ENCODE measurements around the gene MRGPRE. TPM values are rescaled to one million over a fixed set of nuclear protein-coding genes. Genes with fewer than 3 reads are reported as not detected.

Gene MRGPRE
- total RNA-seq, 1 experiment from 2014 or later: not detected

GRCh38 chr11:3198815-3199214 lies 33.4 kb downstream of the MRGPRE start:
- no CpG with 5 or more reads among the region's 15 CpGs for WGBS (ENCODE audit: extremely low coverage, insufficient read length, low lambda C conversion rate)
- Histone ChIP-seq H3K56ac (ENCODE audit: insufficient read length, low read depth, low read length) (no peak overlapping the region), H2AK5ac (ENCODE audit: insufficient read length, low read length) (no peak overlapping the region), H3K9me3 (ENCODE audit: control insufficient read depth, low read depth, low read length) (no peaks in the 10 kb centered on the region), H2BK15ac (ENCODE audit: low read depth, low read length) (no peak overlapping the region), H4K8ac (replicated peaks; ENCODE audit: insufficient read length, low read depth, low read length) (no peak overlapping the region), H3K23me2 (ENCODE audit: insufficient read length, low read depth, low read length, poor library complexity, severe bottlenecking) (peaks cover 9% of the 10 kb centered on the region), H3K23ac (ENCODE audit: insufficient read length, low read depth, low read length) (no peak overlapping the region), H3K4me1 (ENCODE audit: insufficient read depth, low read length) (no peaks in the 10 kb centered on the region), H2AFZ (ENCODE audit: low read length) (no peak overlapping the region), H4K91ac (ENCODE audit: insufficient read length, low read depth, low read length) (no peak overlapping the region), H4K20me1 (ENCODE audit: control insufficient read depth, insufficient read depth, insufficient read length) (no peaks in the 10 kb centered on the region), H3K4ac (ENCODE audit: low read depth, low read length) (no peak overlapping the region), H3K9ac (ENCODE audit: extremely low read depth, insufficient read length, low read length) (no peak overlapping the region), H4K5ac (ENCODE audit: insufficient read length, low read depth, low read length) (no peak overlapping the region), H2BK120ac (ENCODE audit: low read depth, low read length, poor library complexity, severe bottlenecking) (no peak overlapping the region), H3K18ac (ENCODE audit: insufficient read length, low read depth, low read length) (no peak overlapping the region), H3K4me2 (ENCODE audit: insufficient read depth, insufficient read length, low read length) (no peak overlapping the region), H3K27me3 (ENCODE audit: insufficient read depth, low read length) (peaks cover 6% of the 10 kb centered on the region; the same call in 1 of the 2 replicates), H3K27ac (ENCODE audit: insufficient read length, low read depth, low read length) (no peak overlapping the region), H2BK5ac (ENCODE audit: insufficient read length, low read length) (no peak overlapping the region), H2BK12ac (ENCODE audit: insufficient read length, low read depth, low read length) (no peak overlapping the region), H2BK20ac (ENCODE audit: low read depth, low read length, poor library complexity, severe bottlenecking) (no peak overlapping the region), H3T11ph (ENCODE audit: low read length) (no peak overlapping the region), H3K14ac (ENCODE audit: insufficient read depth, low read length) (no peak overlapping the region), H3K79me2 (ENCODE audit: insufficient read depth, low read length) (no peaks in the 10 kb centered on the region), H3K79me1 (ENCODE audit: insufficient read depth, low read depth, low read length, poor library complexity, severe bottlenecking) (no peaks in the 10 kb centered on the region)
- Mint-ChIP-seq H3K4me3 (no peak overlapping the region), H3K4me1 (peaks cover 7 to 15% of the 10 kb centered on the region in 2 experiments), H3K36me3 (ENCODE audit: insufficient read depth in 1 of 3, low read depth in 3 of 3) (no peaks in the 10 kb centered on the region), H3K9me3 (no peaks in the 10 kb centered on the region), H3K27ac (no peak overlapping the region), H3K27me3 (ENCODE audit: low read depth) (peaks cover 42% of the 10 kb centered on the region)
- no peak for TF ChIP-seq CTCF (conservative IDR thresholded peaks at IDR 0.05)
- DNase-seq: no peak
